PC-3 (cell line): ENCODE data around the gene FTO. TPM values are rescaled to one million over a fixed set of nuclear protein-coding genes. Genes with fewer than 3 reads are reported as not detected.

Source experiments
- ATAC-seq: fragments of 200-7000 bp; cut with Tn5 transposase; 2 replicates; pipeline ENCODE4 v1.9.1; 2020; ENCODE audit warnings: mild to moderate bottlenecking, moderate library complexity
- BruUV-seq: library from RNA; stranded (reverse); fragments of 400-500 nt; replicated peaks from 2 replicates; lab custom pipeline; 2021; lab: Mats Ljungman, UMichigan
- CTCF ChIA-PET: fragments of 300-600 bp; sonication (Branson Sonifier 250); formaldehyde crosslinking; loops from one replicate; lab custom pipeline; 2022; ENCODE audit warnings: antibody characterized with exemption; lab: Charles Lee
- POLR2A ChIA-PET: fragments of 300-600 bp; sonication (Branson Sonifier 250); formaldehyde crosslinking; loops from one replicate; lab custom pipeline; 2022; ENCODE audit warnings: antibody characterized with exemption; ENCODE audit not compliant: unreplicated experiment; lab: Charles Lee
- DNase-seq: peaks from one replicate; pipeline ENCODE4 v3.0.0-alpha.2; 2015
- H2AFZ ChIP-seq: fragments of 300-600 bp; sonication (generic); 2 replicates; pipeline ENCODE4 v1.6.0; 2016; ENCODE audit warnings: antibody characterized with exemption, low read length
- H3F3A ChIP-seq: fragments of 300-600 bp; sonication (generic); one replicate; pipeline ENCODE4 v1.6.0; 2017; ENCODE audit warnings: antibody characterized with exemption, low read length, control low read depth, mild to moderate bottlenecking; ENCODE audit not compliant: unreplicated experiment
- H3K27ac ChIP-seq: fragments of 300-600 bp; sonication (generic); 2 replicates; pipeline ENCODE4 v1.5.1; 2016; ENCODE audit warnings: mild to moderate bottlenecking, low read length
- H3K27me3 ChIP-seq: fragments of 300-600 bp; sonication (generic); 2 replicates; pipeline ENCODE4 v1.6.1; 2016; ENCODE audit warnings: low read length, mixed read lengths
- H3K36me3 ChIP-seq: fragments of 300-600 bp; sonication (generic); 2 replicates; pipeline ENCODE4 v1.6.1; 2016; ENCODE audit warnings: low read depth, mixed run types, low read length, mixed read lengths
- H3K4me1 ChIP-seq: fragments of 300-600 bp; sonication (generic); 2 replicates; pipeline ENCODE4 v1.5.1; 2016; ENCODE audit warnings: low read length; ENCODE audit not compliant: insufficient read depth
- H3K4me2 ChIP-seq: fragments of 300-600 bp; sonication (generic); 2 replicates; pipeline ENCODE4 v1.6.0; 2016; ENCODE audit warnings: low read length
- H3K4me3 ChIP-seq: fragments of 300-600 bp; sonication (generic); 2 replicates; pipeline ENCODE4 v1.5.1; 2016; ENCODE audit warnings: mild to moderate bottlenecking, low read length, mixed read lengths
- H3K79me2 ChIP-seq: fragments of 300-600 bp; sonication (generic); 2 replicates; pipeline ENCODE4 v1.6.1; 2017; ENCODE audit warnings: low read length, mixed read lengths
- H3K9ac ChIP-seq: fragments of 300-600 bp; sonication (generic); 2 replicates; pipeline ENCODE4 v1.6.0; 2016; ENCODE audit warnings: mild to moderate bottlenecking, low read length
- H3K9me2 ChIP-seq: fragments of 300-600 bp; sonication (generic); replicated peaks from 2 replicates; pipeline ENCODE4 v1.6.1; 2016; ENCODE audit warnings: mixed run types, low read length, mixed read lengths
- H3K9me3 ChIP-seq: fragments of 300-600 bp; sonication (generic); 2 replicates; pipeline ENCODE4 v1.6.1; 2016; ENCODE audit warnings: low read length, mixed read lengths
- H4K20me1 ChIP-seq: fragments of 300-600 bp; sonication (generic); 2 replicates; pipeline ENCODE4 v1.6.1; 2016; ENCODE audit warnings: low read length, mixed read lengths
- EZH2 ChIP-seq: fragments of 300-600 bp; sonication (generic); IDR thresholded peaks from one replicate; pipeline ENCODE4 v1.6.1; 2017; ENCODE audit warnings: antibody characterized with exemption, mild to moderate bottlenecking, low read length; ENCODE audit not compliant: unreplicated experiment
- EZH2phosphoT487 ChIP-seq: fragments of 300-600 bp; sonication (generic); IDR thresholded peaks from 2 replicates; pipeline ENCODE4 v1.6.1; 2018; ENCODE audit warnings: mild to moderate bottlenecking, antibody characterized with exemption, low read length, borderline replicate concordance
- intact Hi-C: fragments of 100-400 bp; cut with micrococcal nuclease; formaldehyde crosslinking; loops from 2 replicates; pipeline ENCODE4 v1.9.0; 2023
- total RNA-seq: library from RNA; depleted of rRNA; stranded (reverse); fragments of >200 nt; gene quantifications from 2 replicates; pipeline ENCODE4 v1.2.3, GENCODE V29; 2014
- TF ChIP-seq, protein P1 (sequence below): fragments of 300-600 bp; sonication (generic); conservative IDR thresholded peaks from 2 replicates; pipeline ENCODE4 v1.5.1; 2017; ENCODE audit warnings: antibody characterized with exemption, low read depth, mild to moderate bottlenecking, low read length

Gene FTO
- total RNA-seq, 1 experiment from 2014 or later = 27.0 TPM

- Histone ChIP-seq H3K9me2 (no peaks in the 10 kb centered on the region), H3K9ac (no peak overlapping the region), H3K4me2 (no peak overlapping the region), H3K27ac (no peak overlapping the region), H3F3A (no peaks in the 10 kb centered on the region), H3K9me3 (no peaks in the 10 kb centered on the region), H2AFZ (no peak overlapping the region), H3K79me2 (no peaks in the 10 kb centered on the region), H3K4me3 (no peak overlapping the region), H3K27me3 (no peaks in the 10 kb centered on the region), H3K36me3 (no peaks in the 10 kb centered on the region), H3K4me1 (no peaks in the 10 kb centered on the region), H4K20me1 (no peaks in the 10 kb centered on the region)
- TF ChIP-seq EZH2 = no peak
- TF ChIP-seq, protein P1, sequence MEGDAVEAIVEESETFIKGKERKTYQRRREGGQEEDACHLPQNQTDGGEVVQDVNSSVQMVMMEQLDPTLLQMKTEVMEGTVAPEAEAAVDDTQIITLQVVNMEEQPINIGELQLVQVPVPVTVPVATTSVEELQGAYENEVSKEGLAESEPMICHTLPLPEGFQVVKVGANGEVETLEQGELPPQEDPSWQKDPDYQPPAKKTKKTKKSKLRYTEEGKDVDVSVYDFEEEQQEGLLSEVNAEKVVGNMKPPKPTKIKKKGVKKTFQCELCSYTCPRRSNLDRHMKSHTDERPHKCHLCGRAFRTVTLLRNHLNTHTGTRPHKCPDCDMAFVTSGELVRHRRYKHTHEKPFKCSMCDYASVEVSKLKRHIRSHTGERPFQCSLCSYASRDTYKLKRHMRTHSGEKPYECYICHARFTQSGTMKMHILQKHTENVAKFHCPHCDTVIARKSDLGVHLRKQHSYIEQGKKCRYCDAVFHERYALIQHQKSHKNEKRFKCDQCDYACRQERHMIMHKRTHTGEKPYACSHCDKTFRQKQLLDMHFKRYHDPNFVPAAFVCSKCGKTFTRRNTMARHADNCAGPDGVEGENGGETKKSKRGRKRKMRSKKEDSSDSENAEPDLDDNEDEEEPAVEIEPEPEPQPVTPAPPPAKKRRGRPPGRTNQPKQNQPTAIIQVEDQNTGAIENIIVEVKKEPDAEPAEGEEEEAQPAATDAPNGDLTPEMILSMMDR = no peak
- no peak for TF ChIP-seq EZH2phosphoT487
- BruUV-seq = no TSS peak
- ChIA-PET CTCF (no interaction called here), POLR2A (no interaction called here)
- DNase-seq (no peak), ATAC-seq (no peak)
- intact Hi-C loops = no loop called here
Observed at GRCh38 chr16:54006693-54007092, 302.7 kb downstream of the FTO start.

DNA sequence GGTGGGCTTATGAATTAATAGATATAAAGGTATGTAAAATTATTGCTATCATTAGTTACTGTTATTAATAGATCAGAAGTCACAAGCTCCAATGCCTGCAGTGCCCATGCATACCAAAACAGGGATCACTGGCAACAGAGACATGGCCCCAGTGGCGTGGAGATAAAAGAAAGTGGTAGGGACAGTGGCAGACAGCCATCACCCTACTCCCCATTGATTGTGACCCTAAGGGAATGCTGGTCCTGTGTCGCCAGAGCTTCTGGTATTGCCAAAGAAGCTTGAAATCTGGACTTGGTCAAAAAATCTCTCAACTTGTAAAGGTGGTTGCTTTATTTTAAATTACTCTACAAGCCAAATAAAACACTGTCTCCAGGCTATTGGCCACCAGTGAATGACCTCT, 303.5 kb downstream of the FTO start:
- no peaks in the 10 kb centered on the region for H3F3A ChIP-seq
- H2AFZ ChIP-seq = no peak overlapping the region
- TF ChIP-seq EZH2phosphoT487 (no peak), EZH2 (no peak)
- TF ChIP-seq, protein P1 = no peak
- H3K36me3 ChIP-seq = no peaks in the 10 kb centered on the region
- H3K4me2 ChIP-seq = no peak overlapping the region
- H3K9ac ChIP-seq = no peak overlapping the region
- H3K4me1 ChIP-seq = no peaks in the 10 kb centered on the region
- no peak for ATAC-seq
- no peaks in the 10 kb centered on the region for H3K9me3 ChIP-seq
- no peaks in the 10 kb centered on the region for H3K27me3 ChIP-seq
- CTCF ChIA-PET = no interaction called here
- no peak for DNase-seq
- POLR2A ChIA-PET = no interaction called here
- H4K20me1 ChIP-seq = no peaks in the 10 kb centered on the region
- intact Hi-C loops = no loop called here
- no peaks in the 10 kb centered on the region for H3K9me2 ChIP-seq
- no peak overlapping the region for H3K27ac ChIP-seq
- no peak overlapping the region for H3K4me3 ChIP-seq
- no peaks in the 10 kb centered on the region for H3K79me2 ChIP-seq
- no TSS peak for BruUV-seq

DNA sequence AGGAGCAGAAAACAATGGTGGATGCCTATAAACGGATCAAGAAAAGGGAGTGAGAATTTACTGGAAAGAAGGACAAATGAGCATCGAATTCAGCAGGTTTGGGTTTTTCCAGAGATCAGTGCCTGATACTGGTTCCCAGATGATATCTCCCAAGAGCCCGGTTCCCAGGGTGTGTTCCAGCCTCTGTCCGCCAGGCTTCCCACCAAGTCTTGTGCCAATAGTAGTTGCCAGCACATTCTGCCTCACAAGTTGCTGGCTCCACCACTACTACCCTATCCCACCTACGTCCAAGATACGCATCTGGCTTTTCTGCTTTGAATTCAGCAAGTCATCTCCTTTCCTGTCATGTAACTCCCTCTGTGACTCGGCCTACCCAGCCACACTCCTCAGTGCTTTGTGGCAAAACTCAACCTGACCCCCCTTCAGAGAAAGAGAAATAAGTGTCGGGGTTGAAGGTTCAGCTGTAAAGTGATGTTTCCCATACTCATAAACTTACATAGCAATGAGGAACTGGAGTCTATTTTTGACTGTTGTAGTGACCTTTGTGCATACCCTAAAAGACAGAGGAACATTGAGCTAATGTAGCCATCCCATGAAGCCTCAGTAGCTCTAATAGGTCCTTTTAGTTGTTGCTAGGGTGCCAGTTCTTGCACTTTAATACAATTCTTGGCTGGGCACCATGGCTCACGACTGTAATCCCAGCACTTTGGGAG, 305.7 kb downstream of the FTO start:
- intact Hi-C loops = no loop called here
- BruUV-seq = no TSS peak
- Histone ChIP-seq H3K9me2 (no peaks in the 10 kb centered on the region), H2AFZ (no peak overlapping the region), H4K20me1 (no peaks in the 10 kb centered on the region), H3K79me2 (no peaks in the 10 kb centered on the region), H3K9me3 (no peaks in the 10 kb centered on the region), H3K36me3 (no peaks in the 10 kb centered on the region), H3K4me2 (no peak overlapping the region), H3K4me1 (no peaks in the 10 kb centered on the region), H3K4me3 (no peak overlapping the region), H3K27ac (no peak overlapping the region), H3F3A (no peaks in the 10 kb centered on the region), H3K27me3 (no peaks in the 10 kb centered on the region), H3K9ac (no peak overlapping the region)
- no peak for DNase-seq
- ChIA-PET CTCF (no interaction called here), POLR2A (no interaction called here)
- TF ChIP-seq, protein P1 = no peak
- TF ChIP-seq EZH2phosphoT487 (no peak), EZH2 (no peak)
- no peak for ATAC-seq
